GM19193 (cell line): ENCODE measurements around the gene NTHL1.

Source experiments
- POLR2A ChIP-seq: IDR thresholded peaks from 4 replicates; pipeline ENCODE4 v1.6.1; 2011; ENCODE audit not compliant: insufficient read depth, insufficient read length; ENCODE audit errors: extremely low read depth

NTHL1 gene

GRCh38 chr16:2005646-2006045 is 42.0 kb downstream of the NTHL1 start:
- TF ChIP-seq POLR2A = no peak

GRCh38 chr16:2004795-2005517 is 42.7 kb downstream of the NTHL1 start:
- TF ChIP-seq POLR2A = no peak

GRCh38 chr16:2003827-2004641 is 43.6 kb downstream of the NTHL1 start:
- no peak for TF ChIP-seq POLR2A

GRCh38 chr16:2003231-2003826 is 44.3 kb downstream of the NTHL1 start:
- TF ChIP-seq POLR2A = no peak

- TF ChIP-seq POLR2A = no peak
Measured at GRCh38 chr16:2002406-2003230, 45.0 kb downstream of the NTHL1 start.

- TF ChIP-seq POLR2A = no peak
Measured at GRCh38 chr16:2001456-2002355, 45.9 kb downstream of the NTHL1 start.

GRCh38 chr16:2001035-2001434 is 46.6 kb downstream of the NTHL1 start:
- no peak for TF ChIP-seq POLR2A

GRCh38 chr16:1999866-2000514 is 47.6 kb downstream of the NTHL1 start:
- TF ChIP-seq POLR2A = no peak

GRCh38 chr16:1998852-1999801 is 48.5 kb downstream of the NTHL1 start:
- TF ChIP-seq POLR2A = no peak

GRCh38 chr16:1998360-1998835 is 49.2 kb downstream of the NTHL1 start:
- TF ChIP-seq POLR2A = no peak

- no peak for TF ChIP-seq POLR2A
Measured at GRCh38 chr16:1997494-1998359, 49.9 kb downstream of the NTHL1 start.
